GM23338 (cell line): Measurements from ENCODE around the gene STK32C. TPM values are rescaled to one million over a fixed set of nuclear protein-coding genes. Genes with fewer than 3 reads are reported as not detected.

Source experiments
- ATAC-seq: fragments of 200-7000 bp; cut with Tn5 transposase; 3 replicates; pipeline ENCODE4 v1.9.1; 2020
- DNase-seq: peaks from one replicate; pipeline ENCODE4 v3.0.0-alpha.2; 2015; ENCODE audit warnings: low spot score
- H2AFZ ChIP-seq: fragments of 200-600 bp; sonication (generic); 2 replicates; pipeline ENCODE4 v1.8.0; 2016; ENCODE audit warnings: antibody characterized with exemption, mild to moderate bottlenecking, moderate library complexity
- H3F3A ChIP-seq: fragments of 200-600 bp; sonication (generic); replicated peaks from 2 replicates; pipeline ENCODE4 v1.8.0; 2017; ENCODE audit warnings: antibody characterized with exemption, mixed run types, low read depth
- H3K27ac ChIP-seq: fragments of 200-600 bp; sonication (generic); 2 replicates; pipeline ENCODE4 v1.6.1; 2016; ENCODE audit warnings: low read depth
- H3K27me3 ChIP-seq: fragments of 200-600 bp; sonication (generic); 2 replicates; pipeline ENCODE4 v1.8.0; 2016; ENCODE audit warnings: mild to moderate bottlenecking, mixed run types, moderate library complexity; ENCODE audit not compliant: insufficient read depth
- H3K36me3 ChIP-seq: fragments of 200-600 bp; sonication (generic); 2 replicates; pipeline ENCODE4 v1.8.0; 2016; ENCODE audit warnings: mild to moderate bottlenecking; ENCODE audit not compliant: insufficient read depth
- H3K4me1 ChIP-seq: fragments of 200-600 bp; sonication (generic); 2 replicates; pipeline ENCODE4 v1.8.0; 2016; ENCODE audit warnings: mild to moderate bottlenecking, moderate library complexity; ENCODE audit not compliant: insufficient read depth
- H3K4me2 ChIP-seq: fragments of 200-600 bp; sonication (generic); 2 replicates; pipeline ENCODE4 v1.7.1; 2017; ENCODE audit warnings: mixed run types
- H3K4me3 ChIP-seq: fragments of 200-600 bp; sonication (generic); 2 replicates; pipeline ENCODE4 v1.6.1; 2016; ENCODE audit warnings: mixed run types
- H3K79me2 ChIP-seq: fragments of 200-600 bp; sonication (generic); replicated peaks from 2 replicates; pipeline ENCODE4 v1.8.0; 2017; ENCODE audit warnings: mild to moderate bottlenecking; ENCODE audit not compliant: insufficient read depth
- H3K9me2 ChIP-seq: fragments of 200-600 bp; sonication (generic); 2 replicates; pipeline ENCODE4 v1.8.0; 2017; ENCODE audit not compliant: insufficient read depth
- H4K20me1 ChIP-seq: fragments of 200-600 bp; sonication (generic); replicated peaks from 2 replicates; pipeline ENCODE4 v1.8.0; 2017; ENCODE audit warnings: mild to moderate bottlenecking; ENCODE audit not compliant: insufficient read depth
- H3K27ac Mint-ChIP-seq: 2 replicates; pipeline ENCODE4 v1.8.0; 2020; ENCODE audit warnings: inconsistent platforms, mild to moderate bottlenecking, moderate library complexity, mixed read lengths
- H3K27me3 Mint-ChIP-seq: 3 replicates; pipeline ENCODE4 v1.8.0; 2022; ENCODE audit warnings: low read depth, mild to moderate bottlenecking, moderate library complexity, mixed read lengths, inconsistent platforms; ENCODE audit not compliant: insufficient read depth, poor library complexity
- H3K36me3 Mint-ChIP-seq: 3 replicates; pipeline ENCODE4 v1.8.0; 2021; ENCODE audit warnings: low read depth, mild to moderate bottlenecking, inconsistent platforms, moderate library complexity, mixed read lengths
- H3K4me1 Mint-ChIP-seq: 3 replicates; pipeline ENCODE4 v1.8.0; 2020; ENCODE audit warnings: mild to moderate bottlenecking, inconsistent platforms, mixed read lengths
- H3K4me3 Mint-ChIP-seq: 3 replicates; pipeline ENCODE4 v1.8.0; 2021; ENCODE audit warnings: moderate library complexity, mild to moderate bottlenecking, inconsistent platforms, mixed read lengths
- H3K9me3 Mint-ChIP-seq: 3 replicates; pipeline ENCODE4 v1.8.0; 2020; ENCODE audit warnings: moderate library complexity, mild to moderate bottlenecking, inconsistent platforms, mixed read lengths
- EZH2 ChIP-seq: fragments of 200-600 bp; sonication (generic); IDR thresholded peaks from one replicate; pipeline ENCODE4 v1.8.0; 2017; ENCODE audit warnings: antibody characterized with exemption, mild to moderate bottlenecking, low read depth; ENCODE audit not compliant: unreplicated experiment
- EZH2phosphoT487 ChIP-seq: fragments of 200-600 bp; sonication (generic); IDR thresholded peaks from one replicate; pipeline ENCODE4 v1.8.1; 2018; ENCODE audit warnings: antibody characterized with exemption; ENCODE audit not compliant: unreplicated experiment
- JUNB ChIP-seq: IDR thresholded peaks from one replicate; pipeline ENCODE4 v1.6.1; 2016; ENCODE audit warnings: antibody characterized with exemption; ENCODE audit not compliant: unreplicated experiment
- POLR2AphosphoS5 ChIP-seq: IDR thresholded peaks from 2 replicates; pipeline ENCODE4 v1.6.1; 2016; ENCODE audit warnings: antibody characterized with exemption, low read depth
- ZNF114 ChIP-seq: fragments of 250-450 bp; sonication (Bioruptor Pico); IDR thresholded peaks from 2 replicates; pipeline ENCODE4 v1.5.0; 2020; ENCODE audit warnings: mild to moderate bottlenecking, moderate library complexity
- ZNF331 ChIP-seq: fragments of 250-450 bp; sonication (Bioruptor Pico); IDR thresholded peaks from 2 replicates; pipeline ENCODE4 v1.5.0; 2020; ENCODE audit warnings: low read depth, mild to moderate bottlenecking, moderate library complexity
- polyA plus RNA-seq: library from polyadenylated mRNA; unstranded; fragments of >200 nt; fragmentation: Nextera tagmentation; extraction: Ambion mirVana; gene quantifications from 2 replicates; pipeline ENCODE4 v1.2.1, GENCODE V29; 2016
- total RNA-seq: library from RNA; depleted of rRNA; stranded (reverse); fragments of >200 nt; shearing (Covaris generic); gene quantifications from 2 replicates; pipeline ENCODE4 v1.2.3, GENCODE V29; 2014
- TF ChIP-seq, protein P1 (sequence below): fragments of 250-450 bp; sonication (Bioruptor Pico); IDR thresholded peaks from 2 replicates; pipeline ENCODE4 v1.5.0; 2020; ENCODE audit warnings: mild to moderate bottlenecking, moderate library complexity
- TF ChIP-seq, protein P2 (sequence below): IDR thresholded peaks from 2 replicates; pipeline ENCODE4 v1.6.1; 2016; ENCODE audit warnings: antibody characterized with exemption
- TF ChIP-seq, protein P3 (sequence below): IDR thresholded peaks from one replicate; pipeline ENCODE4 v1.6.1; 2018; ENCODE audit warnings: antibody characterized with exemption; ENCODE audit not compliant: unreplicated experiment

STK32C gene
- total and polyA plus RNA-seq, 2 experiments from 2014 or later: 10.2 to 20.5 TPM

DNA sequence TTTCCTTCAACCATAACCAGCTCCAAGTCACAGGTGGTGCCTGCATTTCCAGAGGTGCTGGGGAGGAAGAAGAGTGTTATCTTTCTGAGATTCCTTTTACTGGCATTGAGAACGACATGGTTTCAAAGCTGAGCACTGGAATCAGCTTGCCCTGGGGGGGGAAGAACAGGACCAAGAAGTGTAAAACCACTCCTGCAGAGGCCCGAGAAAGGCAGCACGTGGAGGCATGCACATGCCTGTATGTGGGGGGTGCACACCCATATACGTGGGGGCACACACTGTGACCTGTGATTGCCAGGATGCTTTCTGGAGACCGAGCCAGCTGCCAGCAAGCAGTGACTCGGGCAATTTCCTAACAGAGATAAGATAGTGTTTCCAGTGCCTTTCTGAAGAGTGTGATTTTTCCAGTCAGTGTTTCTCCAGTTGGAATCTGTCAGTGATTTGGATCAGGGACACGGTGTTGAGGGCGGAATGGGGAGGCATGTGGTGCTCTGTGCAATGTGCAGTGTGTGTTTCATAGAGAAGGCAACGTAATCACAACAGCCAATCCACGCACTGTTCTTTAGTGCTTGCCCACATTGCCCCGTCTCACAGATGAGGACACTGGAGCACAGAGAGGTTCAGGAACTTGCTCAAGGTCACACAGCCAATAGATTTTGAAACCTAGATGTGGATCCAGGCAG lies 28.5 kb upstream of the STK32C start:
- Histone ChIP-seq H3F3A (0 out of 2 replicates have a peak, but pooled peaks cover 7% of the 10 kb centered on the region), H3K4me2 (no peak overlapping the region), H3K4me3 (no peak overlapping the region), H4K20me1 (no peaks in the 10 kb centered on the region), H3K4me1 (peaks cover 12% of the 10 kb centered on the region), H2AFZ (no peak overlapping the region), H3K79me2 (peaks cover 2% of the 10 kb centered on the region), H3K36me3 (no peaks in the 10 kb centered on the region), H3K27me3 (no peaks in the 10 kb centered on the region), H3K9me2 (no peaks in the 10 kb centered on the region), H3K27ac (peak overlapping the region; percentile 6; the same call in 1 of the 2 replicates)
- peaks cover 2% of the 10 kb centered on the region; the same call in 2 of the 3 replicates for H3K9me3 Mint-ChIP-seq
- peaks cover 23% of the 10 kb centered on the region for H3K27me3 Mint-ChIP-seq
- TF ChIP-seq ZNF331 (no peak), JUNB (no peak), POLR2AphosphoS5 (no peak), EZH2 (no peak), ZNF114 (CRISPR knock-in tag) (no peak), EZH2phosphoT487 (no peak)
- TF ChIP-seq, protein P1, sequence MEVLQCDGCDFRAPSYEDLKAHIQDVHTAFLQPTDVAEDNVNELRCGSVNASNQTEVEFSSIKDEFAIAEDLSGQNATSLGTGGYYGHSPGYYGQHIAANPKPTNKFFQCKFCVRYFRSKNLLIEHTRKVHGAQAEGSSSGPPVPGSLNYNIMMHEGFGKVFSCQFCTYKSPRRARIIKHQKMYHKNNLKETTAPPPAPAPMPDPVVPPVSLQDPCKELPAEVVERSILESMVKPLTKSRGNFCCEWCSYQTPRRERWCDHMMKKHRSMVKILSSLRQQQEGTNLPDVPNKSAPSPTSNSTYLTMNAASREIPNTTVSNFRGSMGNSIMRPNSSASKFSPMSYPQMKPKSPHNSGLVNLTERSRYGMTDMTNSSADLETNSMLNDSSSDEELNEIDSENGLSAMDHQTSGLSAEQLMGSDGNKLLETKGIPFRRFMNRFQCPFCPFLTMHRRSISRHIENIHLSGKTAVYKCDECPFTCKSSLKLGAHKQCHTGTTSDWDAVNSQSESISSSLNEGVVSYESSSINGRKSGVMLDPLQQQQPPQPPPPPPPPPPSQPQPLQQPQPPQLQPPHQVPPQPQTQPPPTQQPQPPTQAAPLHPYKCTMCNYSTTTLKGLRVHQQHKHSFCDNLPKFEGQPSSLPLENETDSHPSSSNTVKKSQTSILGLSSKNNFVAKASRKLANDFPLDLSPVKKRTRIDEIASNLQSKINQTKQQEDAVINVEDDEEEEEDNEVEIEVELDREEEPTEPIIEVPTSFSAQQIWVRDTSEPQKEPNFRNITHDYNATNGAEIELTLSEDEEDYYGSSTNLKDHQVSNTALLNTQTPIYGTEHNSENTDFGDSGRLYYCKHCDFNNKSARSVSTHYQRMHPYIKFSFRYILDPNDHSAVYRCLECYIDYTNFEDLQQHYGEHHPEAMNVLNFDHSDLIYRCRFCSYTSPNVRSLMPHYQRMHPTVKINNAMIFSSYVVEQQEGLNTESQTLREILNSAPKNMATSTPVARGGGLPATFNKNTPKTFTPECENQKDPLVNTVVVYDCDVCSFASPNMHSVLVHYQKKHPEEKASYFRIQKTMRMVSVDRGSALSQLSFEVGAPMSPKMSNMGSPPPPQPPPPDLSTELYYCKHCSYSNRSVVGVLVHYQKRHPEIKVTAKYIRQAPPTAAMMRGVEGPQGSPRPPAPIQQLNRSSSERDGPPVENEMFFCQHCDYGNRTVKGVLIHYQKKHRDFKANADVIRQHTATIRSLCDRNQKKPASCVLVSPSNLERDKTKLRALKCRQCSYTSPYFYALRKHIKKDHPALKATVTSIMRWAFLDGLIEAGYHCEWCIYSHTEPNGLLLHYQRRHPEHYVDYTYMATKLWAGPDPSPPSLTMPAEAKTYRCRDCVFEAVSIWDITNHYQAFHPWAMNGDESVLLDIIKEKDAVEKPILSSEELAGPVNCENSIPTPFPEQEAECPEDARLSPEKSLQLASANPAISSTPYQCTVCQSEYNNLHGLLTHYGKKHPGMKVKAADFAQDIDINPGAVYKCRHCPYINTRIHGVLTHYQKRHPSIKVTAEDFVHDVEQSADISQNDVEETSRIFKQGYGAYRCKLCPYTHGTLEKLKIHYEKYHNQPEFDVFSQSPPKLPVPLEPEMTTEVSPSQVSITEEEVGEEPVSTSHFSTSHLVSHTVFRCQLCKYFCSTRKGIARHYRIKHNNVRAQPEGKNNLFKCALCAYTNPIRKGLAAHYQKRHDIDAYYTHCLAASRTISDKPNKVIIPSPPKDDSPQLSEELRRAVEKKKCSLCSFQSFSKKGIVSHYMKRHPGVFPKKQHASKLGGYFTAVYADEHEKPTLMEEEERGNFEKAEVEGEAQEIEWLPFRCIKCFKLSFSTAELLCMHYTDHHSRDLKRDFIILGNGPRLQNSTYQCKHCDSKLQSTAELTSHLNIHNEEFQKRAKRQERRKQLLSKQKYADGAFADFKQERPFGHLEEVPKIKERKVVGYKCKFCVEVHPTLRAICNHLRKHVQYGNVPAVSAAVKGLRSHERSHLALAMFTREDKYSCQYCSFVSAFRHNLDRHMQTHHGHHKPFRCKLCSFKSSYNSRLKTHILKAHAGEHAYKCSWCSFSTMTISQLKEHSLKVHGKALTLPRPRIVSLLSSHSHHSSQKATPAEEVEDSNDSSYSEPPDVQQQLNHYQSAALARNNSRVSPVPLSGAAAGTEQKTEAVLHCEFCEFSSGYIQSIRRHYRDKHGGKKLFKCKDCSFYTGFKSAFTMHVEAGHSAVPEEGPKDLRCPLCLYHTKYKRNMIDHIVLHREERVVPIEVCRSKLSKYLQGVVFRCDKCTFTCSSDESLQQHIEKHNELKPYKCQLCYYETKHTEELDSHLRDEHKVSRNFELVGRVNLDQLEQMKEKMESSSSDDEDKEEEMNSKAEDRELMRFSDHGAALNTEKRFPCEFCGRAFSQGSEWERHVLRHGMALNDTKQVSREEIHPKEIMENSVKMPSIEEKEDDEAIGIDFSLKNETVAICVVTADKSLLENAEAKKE (CRISPR knock-in tag): no peak
- TF ChIP-seq, protein P2, sequence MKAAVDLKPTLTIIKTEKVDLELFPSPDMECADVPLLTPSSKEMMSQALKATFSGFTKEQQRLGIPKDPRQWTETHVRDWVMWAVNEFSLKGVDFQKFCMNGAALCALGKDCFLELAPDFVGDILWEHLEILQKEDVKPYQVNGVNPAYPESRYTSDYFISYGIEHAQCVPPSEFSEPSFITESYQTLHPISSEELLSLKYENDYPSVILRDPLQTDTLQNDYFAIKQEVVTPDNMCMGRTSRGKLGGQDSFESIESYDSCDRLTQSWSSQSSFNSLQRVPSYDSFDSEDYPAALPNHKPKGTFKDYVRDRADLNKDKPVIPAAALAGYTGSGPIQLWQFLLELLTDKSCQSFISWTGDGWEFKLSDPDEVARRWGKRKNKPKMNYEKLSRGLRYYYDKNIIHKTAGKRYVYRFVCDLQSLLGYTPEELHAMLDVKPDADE: no peak
- TF ChIP-seq, protein P3, sequence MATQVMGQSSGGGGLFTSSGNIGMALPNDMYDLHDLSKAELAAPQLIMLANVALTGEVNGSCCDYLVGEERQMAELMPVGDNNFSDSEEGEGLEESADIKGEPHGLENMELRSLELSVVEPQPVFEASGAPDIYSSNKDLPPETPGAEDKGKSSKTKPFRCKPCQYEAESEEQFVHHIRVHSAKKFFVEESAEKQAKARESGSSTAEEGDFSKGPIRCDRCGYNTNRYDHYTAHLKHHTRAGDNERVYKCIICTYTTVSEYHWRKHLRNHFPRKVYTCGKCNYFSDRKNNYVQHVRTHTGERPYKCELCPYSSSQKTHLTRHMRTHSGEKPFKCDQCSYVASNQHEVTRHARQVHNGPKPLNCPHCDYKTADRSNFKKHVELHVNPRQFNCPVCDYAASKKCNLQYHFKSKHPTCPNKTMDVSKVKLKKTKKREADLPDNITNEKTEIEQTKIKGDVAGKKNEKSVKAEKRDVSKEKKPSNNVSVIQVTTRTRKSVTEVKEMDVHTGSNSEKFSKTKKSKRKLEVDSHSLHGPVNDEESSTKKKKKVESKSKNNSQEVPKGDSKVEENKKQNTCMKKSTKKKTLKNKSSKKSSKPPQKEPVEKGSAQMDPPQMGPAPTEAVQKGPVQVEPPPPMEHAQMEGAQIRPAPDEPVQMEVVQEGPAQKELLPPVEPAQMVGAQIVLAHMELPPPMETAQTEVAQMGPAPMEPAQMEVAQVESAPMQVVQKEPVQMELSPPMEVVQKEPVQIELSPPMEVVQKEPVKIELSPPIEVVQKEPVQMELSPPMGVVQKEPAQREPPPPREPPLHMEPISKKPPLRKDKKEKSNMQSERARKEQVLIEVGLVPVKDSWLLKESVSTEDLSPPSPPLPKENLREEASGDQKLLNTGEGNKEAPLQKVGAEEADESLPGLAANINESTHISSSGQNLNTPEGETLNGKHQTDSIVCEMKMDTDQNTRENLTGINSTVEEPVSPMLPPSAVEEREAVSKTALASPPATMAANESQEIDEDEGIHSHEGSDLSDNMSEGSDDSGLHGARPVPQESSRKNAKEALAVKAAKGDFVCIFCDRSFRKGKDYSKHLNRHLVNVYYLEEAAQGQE: no peak
- peaks cover 2% of the 10 kb centered on the region; the same call in 1 of the 3 replicates for H3K36me3 Mint-ChIP-seq
- no peak overlapping the region for H3K4me3 Mint-ChIP-seq
- no peak for ATAC-seq
- H3K4me1 Mint-ChIP-seq: peaks cover 36% of the 10 kb centered on the region
- H3K27ac Mint-ChIP-seq: peak overlapping the region; percentile 41; the same call in 1 of the 2 replicates
- DNase-seq: no peak
